K562 treated with DMSO at 1 percent for 48 hours (cell line): ENCODE data around the gene GALR1. TPM values are rescaled to one million over a fixed set of nuclear protein-coding genes. Genes with fewer than 3 reads are reported as not detected.

Experiments used
- total RNA-seq: library from RNA; unstranded; fragments of 300-600 nt; gene quantifications from 2 replicates; pipeline ENCODE4 v1.2.3, GENCODE V29; 2022; ENCODE audit warnings: low replicate concordance; ENCODE audit errors: extremely low read depth

Gene GALR1
- not detected in 2 replicates for total RNA-seq

GRCh38 chr18:77249569-77250500 is at the start of gene GALR1:
GALR1 (plus strand) TSS chr18:77249848; CDS start chr18:77250549, 701 bp downstream.

Other genes starting within 250 kb of the GALR1 start
- gene MBP, start 117.1 kb upstream of the GALR1 start, total RNA-seq = not detected in 2 replicates